GM10248 (cell line): ENCODE measurements around the gene PIK3C2G.

ENCODE experiments used
- CTCF ChIA-PET: fragments of 300-600 bp; sonication (Branson Sonifier 250); formaldehyde crosslinking; extraction: SDS; loops from one replicate; lab custom pipeline; 2021; ENCODE audit warnings: antibody characterized with exemption; lab: Yijun Ruan, JAX
- POLR2A ChIA-PET: fragments of 350-650 bp; sonication (Branson Sonifier 250); formaldehyde crosslinking; extraction: SDS; loops from one replicate; lab custom pipeline; 2020; ENCODE audit warnings: antibody characterized with exemption; lab: Yijun Ruan, JAX
- DNase-seq: peaks from one replicate; pipeline ENCODE4 v3.0.0; 2012; ENCODE audit errors: extremely low spot score
- CTCF ChIP-seq: IDR thresholded peaks from 2 replicates; pipeline ENCODE4 v1.5.1; 2012; ENCODE audit warnings: mild to moderate bottlenecking, low read depth; ENCODE audit errors: extremely low read depth, missing control alignments, control extremely low read depth

Gene PIK3C2G

GRCh38 chr12:18343708-18344107, 82.4 kb downstream of the PIK3C2G start:
- DNase-seq = no peak
- ChIA-PET POLR2A (no interaction called here), CTCF (no interaction called here)
- TF ChIP-seq CTCF = no peak

GRCh38 chr12:18345021-18345735, 83.9 kb downstream of the PIK3C2G start:
- TF ChIP-seq CTCF = no peak
- POLR2A ChIA-PET = no interaction called here
- CTCF ChIA-PET = interaction anchor here (1.7 kb wide), 1 partner anchor 11 kb away, joined by 4 read pairs; no protein-coding TSS in a partner anchor
- DNase-seq = no peak

GRCh38 chr12:18352312-18352711, 91.0 kb downstream of the PIK3C2G start:
- CTCF ChIA-PET = no interaction called here
- POLR2A ChIA-PET = no interaction called here
- no peak for TF ChIP-seq CTCF
- no peak for DNase-seq

- ChIA-PET POLR2A (no interaction called here), CTCF (no interaction called here)
- DNase-seq = no peak
- TF ChIP-seq CTCF = no peak
Observed at GRCh38 chr12:18355429-18355828, 94.1 kb downstream of the PIK3C2G start.

- POLR2A ChIA-PET = no interaction called here
- no peak for DNase-seq
- CTCF ChIA-PET = no interaction called here
- TF ChIP-seq CTCF = no peak
Observed at GRCh38 chr12:18358077-18358476, 96.8 kb downstream of the PIK3C2G start.

GRCh38 chr12:18358930-18359329, 97.6 kb downstream of the PIK3C2G start:
- ChIA-PET CTCF (no interaction called here), POLR2A (no interaction called here)
- no peak for TF ChIP-seq CTCF
- no peak for DNase-seq

- ChIA-PET CTCF (no interaction called here), POLR2A (no interaction called here)
- TF ChIP-seq CTCF = no peak
- no peak for DNase-seq
Observed at GRCh38 chr12:18361433-18361832, 100.1 kb downstream of the PIK3C2G start.
